K562 (cell line): ENCODE results near the gene ACADVL. TPM values are rescaled to one million over a fixed set of nuclear protein-coding genes. Genes with fewer than 3 reads are reported as not detected.
A peak's percentile ranks its signal among the peaks of the same experiment; 100 is the strongest.

Experiments used
- CEBPG ChIP-seq, 3 experiments: fragments of 200-800 bp in 1 of 3; sonication (Bioruptor generic) in 1 of 3; sonication (generic) in 1 of 3; formaldehyde crosslinking in 1 of 3; IDR thresholded peaks in 2 of 3; conservative IDR thresholded peaks in 1 of 3; 2 replicates each; pipeline versions ENCODE4 v1.6.1 to v1.8.0; 2016 to 2022; ENCODE audit warnings: missing compliant biosample characterization in 2 of 3, missing genetic modification characterization in 2 of 3, mild to moderate bottlenecking in 1 of 3, missing genetic modification reagents in 1 of 3
- CTCF ChIP-seq, 3 experiments: IDR thresholded peaks in 2 of 3; conservative IDR thresholded peaks in 1 of 3; 2 replicates each; pipeline ENCODE4 v1.5.1; 2011 to 2012; ENCODE audit warnings: low read length in 3 of 3, mild to moderate bottlenecking in 3 of 3, control low read depth in 2 of 3, improper control_type of control experiment in 1 of 3, inconsistent platforms in 1 of 3, low read depth in 1 of 3, mixed read lengths in 1 of 3, moderate library complexity in 1 of 3; ENCODE audit not compliant: insufficient read depth in 2 of 3
- EGR1 ChIP-seq: fragments of 450-650 bp; conservative IDR thresholded peaks from 2 replicates; pipeline ENCODE4 v1.6.1; 2017; ENCODE audit warnings: mild to moderate bottlenecking
- GABPB1 ChIP-seq: sonication (generic); formaldehyde crosslinking; IDR thresholded peaks from 2 replicates; pipeline ENCODE4 v1.8.0; 2022; ENCODE audit warnings: mild to moderate bottlenecking, missing genetic modification reagents
- GTF2F1 ChIP-seq: IDR thresholded peaks from 2 replicates; pipeline ENCODE4 v1.6.1; 2011; ENCODE audit warnings: low read depth, low read length, improper control_type of control experiment
- ILF3 ChIP-seq: fragments of 450-650 bp; IDR thresholded peaks from 2 replicates; pipeline ENCODE4 v1.6.1; 2018; ENCODE audit warnings: antibody characterized with exemption, mild to moderate bottlenecking, moderate library complexity, borderline replicate concordance
- KDM2B ChIP-seq: fragments of 250-450 bp; sonication (Bioruptor Pico); IDR thresholded peaks from 2 replicates; pipeline ENCODE4 v1.8.0; 2021; ENCODE audit warnings: mild to moderate bottlenecking, moderate library complexity
- KLF1 ChIP-seq: fragments of 450-650 bp; IDR thresholded peaks from 2 replicates; pipeline ENCODE4 v1.6.1; 2016; ENCODE audit warnings: missing genetic modification characterization, missing compliant biosample characterization
- MEF2A ChIP-seq: IDR thresholded peaks from 2 replicates; pipeline ENCODE4 v1.6.1; 2011; ENCODE audit warnings: low read depth, mild to moderate bottlenecking, low read length, moderate library complexity; ENCODE audit not compliant: control insufficient read depth
- MEIS2 ChIP-seq: fragments of 450-650 bp; IDR thresholded peaks from 2 replicates; pipeline ENCODE4 v1.6.1; 2014; ENCODE audit warnings: mild to moderate bottlenecking; ENCODE audit not compliant: partially characterized antibody
- NRF1 ChIP-seq, 2 experiments: fragments of 450-650 bp; IDR thresholded peaks in 1 of 2; conservative IDR thresholded peaks in 1 of 2; 2 replicates each; pipeline ENCODE4 v1.6.1; 2014; ENCODE audit warnings: mild to moderate bottlenecking in 2 of 2
- RFX1 ChIP-seq: fragments of 450-650 bp; IDR thresholded peaks from 2 replicates; pipeline ENCODE4 v1.6.1; 2016; ENCODE audit warnings: mild to moderate bottlenecking, moderate library complexity
- TFAP4 ChIP-seq: sonication (generic); formaldehyde crosslinking; IDR thresholded peaks from 2 replicates; pipeline ENCODE4 v1.8.0; 2022; ENCODE audit warnings: missing genetic modification reagents, mild to moderate bottlenecking, moderate library complexity, borderline replicate concordance
- TSC22D4 ChIP-seq: fragments of 450-650 bp; IDR thresholded peaks from 2 replicates; pipeline ENCODE4 v1.6.1; 2016; ENCODE audit warnings: missing genetic modification characterization, missing biosample characterization, control low read depth
- U2AF1 ChIP-seq: fragments of 200-400 bp; formaldehyde crosslinking; optimal IDR thresholded peaks from 2 replicates; pipeline ENCODE3; 2017; ENCODE audit warnings: mild to moderate bottlenecking, low read depth, low read length, moderate library complexity
- ZNF766 ChIP-seq: fragments of 200-800 bp; sonication (Bioruptor generic); conservative IDR thresholded peaks from 2 replicates; pipeline ENCODE4 v1.6.1; 2016; ENCODE audit warnings: missing genetic modification characterization, missing compliant biosample characterization
- polyA plus RNA-seq, 8 experiments: library from polyadenylated mRNA; depleted of rRNA in 4 of 8; stranded (reverse) in 5 of 8; unstranded in 3 of 8; fragments of >200 nt; fragmentation: Nextera tagmentation in 2 of 8; fragmentation: Illumina TruSeq in 1 of 8; extraction: Ambion mirVana in 2 of 8; extraction: Trizol in 1 of 8; gene quantifications; 2 replicates each; pipeline versions ENCODE4 v1.2.1 to v1.2.3, GENCODE V29; 2011 to 2014; ENCODE audit warnings: inconsistent platforms in 1 of 8, missing spikeins in 1 of 8
- total RNA-seq, 7 experiments: library from RNA; depleted of rRNA in 6 of 7; stranded (reverse); fragments of >200 nt in 6 of 7; fragmentation: Illumina TruSeq in 2 of 7; extraction: Trizol in 2 of 7; gene quantifications; 2 replicates each; pipeline versions ENCODE4 v1.2.1 to v1.2.3, GENCODE V29; 2011 to 2021; ENCODE audit warnings: low replicate concordance in 1 of 7
- TF ChIP-seq, protein P1 (sequence below), 2 experiments: fragments of 450-650 bp; conservative IDR thresholded peaks; 2 replicates each; pipeline ENCODE4 v1.6.1; 2017; ENCODE audit warnings: mild to moderate bottlenecking in 2 of 2, moderate library complexity in 2 of 2
- TF ChIP-seq, protein P2 (sequence below): fragments of 450-650 bp; formaldehyde crosslinking; IDR thresholded peaks from 2 replicates; pipeline ENCODE4 v1.4.0; 2022; ENCODE audit warnings: missing genetic modification characterization
- TF ChIP-seq, protein P3 (sequence below): IDR thresholded peaks from 2 replicates; pipeline ENCODE4 v1.6.1; 2011; ENCODE audit not compliant: insufficient read length; ENCODE audit errors: extremely low read depth

Gene ACADVL
- total and polyA plus RNA-seq, 9 of the 15 experiments (the other 6 are each of a cell fraction or from before 2014, with no cell fraction given) = 25.5 to 449 (median 214) TPM

DNA sequence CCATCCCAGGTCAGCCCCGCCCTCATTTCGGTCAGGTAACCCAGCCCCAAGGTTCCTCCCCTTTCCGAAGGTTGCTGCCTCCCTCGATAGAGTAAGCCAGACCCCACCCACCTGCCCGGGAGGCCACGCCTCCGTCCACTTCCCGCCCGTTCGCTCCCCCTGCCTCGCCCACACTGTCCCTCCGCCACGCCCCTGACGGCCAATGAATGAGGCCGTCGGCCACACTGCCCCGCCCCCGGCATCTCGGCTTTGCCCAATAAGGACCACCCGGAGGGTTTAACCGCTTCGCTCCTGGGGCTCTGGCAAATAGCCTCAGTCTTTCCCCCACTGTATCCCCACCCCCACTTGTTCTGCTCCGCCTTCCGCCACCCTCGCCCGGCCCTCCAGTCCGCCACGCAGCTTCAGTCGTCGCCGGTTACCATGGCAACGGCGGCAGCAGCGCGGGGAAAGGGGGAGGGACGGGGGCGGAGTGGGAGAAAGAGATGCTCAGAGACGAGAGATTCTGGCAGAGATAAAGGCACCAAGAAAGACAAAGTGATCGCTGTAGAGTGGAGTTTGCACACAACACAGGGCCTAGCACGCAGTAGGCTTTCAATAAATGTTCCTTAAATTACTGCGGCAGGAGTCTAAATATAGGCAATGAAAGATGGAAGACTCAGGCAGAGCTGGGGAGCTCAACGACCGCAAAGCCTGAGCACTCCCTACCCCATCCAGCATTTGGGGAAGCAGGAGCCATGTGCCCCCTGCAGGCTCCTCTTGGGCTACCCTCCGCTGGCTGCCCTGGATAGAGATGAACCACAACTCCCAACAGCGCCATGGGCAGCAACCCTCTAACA is 5.2 kb upstream of the ACADVL start (continued):
- TF ChIP-seq ILF3 (no peak), MEIS2 (no peak), U2AF1 (no peak), ZNF766 (CRISPR knock-in tag) (peak; percentile 65; the same call in 1 of the 2 replicates), TFAP4 (CRISPR knock-in tag) (peak; percentile 63), KLF1 (0 out of 2 replicates have a peak, but pooled peaks have one; percentile 27), CTCF (IDR thresholded peaks at IDR 0.05 in 2 of 3, conservative IDR thresholded peaks at IDR 0.05 in 1 of 3; ENCODE audit: insufficient read depth in 2 of 3, low read depth in 1 of 3, low read length in 3 of 3) (peak; percentile 41 to 76 (median 59); a peak in 5 of 6 replicates), NRF1 (conservative IDR thresholded peaks at IDR 0.05 in 1 of 2, IDR thresholded peaks at IDR 0.05 in 1 of 2) (peak; percentile 28 to 31), EGR1 (peak; percentile 88), GTF2F1 (no peak), GABPB1 (peak; percentile 46; the same call in 1 of the 2 replicates), MEF2A (no peak), KDM2B (CRISPR knock-in tag) (no peak), TSC22D4 (tag) (no peak), CEBPG (CRISPR knock-in tag; IDR thresholded peaks at IDR 0.05) (no peak), CEBPG (tag; conservative IDR thresholded peaks at IDR 0.05 in 1 of 2, IDR thresholded peaks at IDR 0.05 in 1 of 2) (0 out of 4 replicates have a peak, but pooled peaks of 1 of the 2 experiments have one; percentile 3), RFX1 (peak; percentile 100)
- TF ChIP-seq, protein P1, sequence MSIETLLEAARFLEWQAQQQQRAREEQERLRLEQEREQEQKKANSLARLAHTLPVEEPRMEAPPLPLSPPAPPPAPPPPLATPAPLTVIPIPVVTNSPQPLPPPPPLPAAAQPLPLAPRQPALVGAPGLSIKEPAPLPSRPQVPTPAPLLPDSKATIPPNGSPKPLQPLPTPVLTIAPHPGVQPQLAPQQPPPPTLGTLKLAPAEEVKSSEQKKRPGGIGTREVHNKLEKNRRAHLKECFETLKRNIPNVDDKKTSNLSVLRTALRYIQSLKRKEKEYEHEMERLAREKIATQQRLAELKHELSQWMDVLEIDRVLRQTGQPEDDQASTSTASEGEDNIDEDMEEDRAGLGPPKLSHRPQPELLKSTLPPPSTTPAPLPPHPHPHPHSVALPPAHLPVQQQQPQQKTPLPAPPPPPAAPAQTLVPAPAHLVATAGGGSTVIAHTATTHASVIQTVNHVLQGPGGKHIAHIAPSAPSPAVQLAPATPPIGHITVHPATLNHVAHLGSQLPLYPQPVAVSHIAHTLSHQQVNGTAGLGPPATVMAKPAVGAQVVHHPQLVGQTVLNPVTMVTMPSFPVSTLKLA (conservative IDR thresholded peaks at IDR 0.05) = peak in 1 of 2 experiments; percentile 29; a peak in 1 of 4 replicates
- TF ChIP-seq, protein P2, sequence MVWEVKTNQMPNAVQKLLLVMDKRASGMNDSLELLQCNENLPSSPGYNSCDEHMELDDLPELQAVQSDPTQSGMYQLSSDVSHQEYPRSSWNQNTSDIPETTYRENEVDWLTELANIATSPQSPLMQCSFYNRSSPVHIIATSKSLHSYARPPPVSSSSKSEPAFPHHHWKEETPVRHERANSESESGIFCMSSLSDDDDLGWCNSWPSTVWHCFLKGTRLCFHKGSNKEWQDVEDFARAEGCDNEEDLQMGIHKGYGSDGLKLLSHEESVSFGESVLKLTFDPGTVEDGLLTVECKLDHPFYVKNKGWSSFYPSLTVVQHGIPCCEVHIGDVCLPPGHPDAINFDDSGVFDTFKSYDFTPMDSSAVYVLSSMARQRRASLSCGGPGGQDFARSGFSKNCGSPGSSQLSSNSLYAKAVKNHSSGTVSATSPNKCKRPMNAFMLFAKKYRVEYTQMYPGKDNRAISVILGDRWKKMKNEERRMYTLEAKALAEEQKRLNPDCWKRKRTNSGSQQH = peak; percentile 64; the same call in 1 of the 2 replicates
- TF ChIP-seq, protein P3, sequence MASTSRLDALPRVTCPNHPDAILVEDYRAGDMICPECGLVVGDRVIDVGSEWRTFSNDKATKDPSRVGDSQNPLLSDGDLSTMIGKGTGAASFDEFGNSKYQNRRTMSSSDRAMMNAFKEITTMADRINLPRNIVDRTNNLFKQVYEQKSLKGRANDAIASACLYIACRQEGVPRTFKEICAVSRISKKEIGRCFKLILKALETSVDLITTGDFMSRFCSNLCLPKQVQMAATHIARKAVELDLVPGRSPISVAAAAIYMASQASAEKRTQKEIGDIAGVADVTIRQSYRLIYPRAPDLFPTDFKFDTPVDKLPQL = no peak
